ENCODE measurements around the gene SNCG. TPM values are rescaled to one million over a fixed set of nuclear protein-coding genes. Genes with fewer than 3 reads are reported as not detected.
"Not testable (repeated sequence)": the region's sequence is repeated elsewhere in the genome, so short reads cannot be mapped to it uniquely, and the experiment has no call there.

The SNCG gene
- total RNA-seq, 1 donor from 2014 or later, result 0.85 TPM

DNA sequence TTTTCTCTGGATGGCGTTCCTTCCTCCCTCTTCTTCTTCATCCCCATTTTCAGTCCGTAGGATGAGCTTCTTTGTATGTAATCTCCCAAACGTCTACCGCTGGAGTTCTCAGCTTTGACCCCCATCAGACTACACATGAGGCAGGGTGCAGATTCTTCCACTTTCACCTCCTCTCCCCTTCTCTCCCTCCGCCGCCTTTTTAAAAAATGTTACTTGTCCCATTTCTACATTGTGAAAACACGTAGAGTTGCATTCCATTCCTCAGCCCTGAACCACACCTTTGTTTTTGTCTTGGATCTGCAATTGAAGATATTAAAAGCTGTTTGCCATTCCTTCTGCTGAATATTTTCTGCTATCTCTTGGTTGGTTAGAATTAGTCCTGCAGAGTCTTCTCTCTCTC lies 16.1 kb downstream of the SNCG start:
- DNase-seq (ENCODE audit: low read depth), result no peak

DNA sequence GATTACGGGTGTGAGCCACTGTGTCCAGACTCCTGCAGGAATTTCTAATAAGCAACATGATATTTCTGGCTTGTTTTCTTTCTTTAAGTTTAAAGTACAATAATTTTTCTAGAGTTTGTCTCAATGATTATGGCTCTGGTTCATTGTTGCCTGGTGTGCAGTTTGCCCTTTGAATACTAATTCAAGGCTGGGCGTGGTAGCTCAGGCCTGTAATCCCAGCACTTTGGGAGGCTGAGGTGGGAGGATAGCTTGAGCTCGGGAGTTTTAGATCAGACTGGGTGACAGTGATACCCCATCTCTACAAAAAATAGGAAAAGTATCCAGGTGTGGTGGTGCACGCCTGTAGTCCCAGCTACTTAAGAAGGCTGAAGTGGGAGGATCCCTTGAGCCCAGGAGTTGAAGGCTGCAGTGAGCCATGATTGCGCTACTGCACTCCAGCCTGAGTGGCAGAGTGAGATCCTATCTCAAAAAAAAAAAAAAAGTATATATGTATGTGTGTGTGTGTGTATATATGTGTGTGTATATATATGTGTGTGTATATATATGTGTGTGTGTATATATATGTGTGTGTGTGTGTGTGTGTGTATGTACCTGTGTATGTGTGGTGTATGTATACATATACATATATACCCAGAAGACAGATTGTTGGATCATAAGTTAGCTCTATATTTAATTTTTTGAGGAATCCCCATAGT lies 18.1 kb downstream of the SNCG start:
- no peak for DNase-seq (ENCODE audit: low read depth)

GRCh38 chr10:86978457-86978856 lies 20.1 kb downstream of the SNCG start:
- not testable (repeated sequence) for DNase-seq (ENCODE audit: low read depth)

- DNase-seq (ENCODE audit: low read depth), result no peak
These were observed 21.0 kb downstream of the SNCG start for GRCh38 chr10:86979296-86979818.

- no peak for DNase-seq (ENCODE audit: low read depth)
These were observed 21.6 kb downstream of the SNCG start for GRCh38 chr10:86979977-86980448.

DNA sequence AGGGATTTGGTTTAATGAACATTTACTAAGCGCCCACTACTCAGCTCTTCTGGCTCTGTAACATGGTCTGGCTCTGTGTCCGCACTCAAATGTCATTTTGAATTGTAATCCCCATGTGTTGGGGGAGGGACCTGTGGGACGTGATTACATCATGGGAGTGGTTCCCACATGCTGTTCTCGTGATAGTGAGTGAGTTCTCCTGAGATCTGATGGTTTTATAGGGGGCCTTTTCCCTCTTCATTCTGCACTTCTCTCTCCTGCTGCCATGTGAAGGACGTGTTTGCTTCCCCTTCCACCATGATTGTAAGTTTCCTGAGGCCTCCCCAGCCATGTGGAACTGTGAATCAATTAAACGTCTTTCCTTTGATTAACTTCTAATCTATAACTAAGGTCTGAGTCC lies 22.6 kb downstream of the SNCG start:
- not testable (repeated sequence) for DNase-seq (ENCODE audit: low read depth)

DNA sequence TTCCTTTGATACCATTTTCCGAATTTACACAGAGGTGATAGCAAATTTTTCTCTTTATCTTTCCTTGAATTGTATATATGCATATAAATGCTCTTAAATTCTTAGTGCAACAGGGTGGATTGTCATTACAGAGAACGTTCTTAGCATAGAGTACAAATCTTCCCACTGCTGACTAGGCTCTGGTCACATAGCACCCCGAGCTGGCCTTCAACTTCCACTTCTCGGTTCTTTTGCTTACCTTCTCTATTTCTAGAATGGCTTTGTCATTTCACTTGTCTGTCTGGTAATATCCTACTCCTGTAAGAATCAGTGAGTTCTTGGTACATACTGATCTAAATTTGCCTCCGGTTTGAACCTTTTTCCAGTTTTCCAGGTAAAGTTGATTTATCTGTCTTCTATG lies 23.3 kb downstream of the SNCG start:
- DNase-seq (ENCODE audit: low read depth), result no peak

DNA sequence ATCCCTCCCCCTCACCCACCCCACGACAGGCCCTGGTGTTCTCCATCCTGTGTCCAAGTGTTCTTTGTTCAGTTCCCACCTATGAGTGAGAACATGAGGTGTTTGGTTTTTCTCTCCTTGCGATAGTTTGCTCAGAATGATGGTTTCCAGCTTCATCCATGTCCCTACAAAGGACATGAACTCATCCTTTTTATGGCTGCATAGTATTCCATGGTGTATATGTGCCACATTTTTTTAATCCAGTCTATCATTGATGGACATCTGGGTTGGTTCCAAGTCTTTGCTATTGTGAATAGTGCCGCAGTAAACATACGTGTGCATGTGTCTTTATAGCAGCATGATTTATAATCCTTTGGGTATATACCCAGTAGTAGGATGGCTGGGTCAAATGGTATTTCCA lies 26.1 kb downstream of the SNCG start:
- not testable (repeated sequence) for DNase-seq (ENCODE audit: low read depth)

DNA sequence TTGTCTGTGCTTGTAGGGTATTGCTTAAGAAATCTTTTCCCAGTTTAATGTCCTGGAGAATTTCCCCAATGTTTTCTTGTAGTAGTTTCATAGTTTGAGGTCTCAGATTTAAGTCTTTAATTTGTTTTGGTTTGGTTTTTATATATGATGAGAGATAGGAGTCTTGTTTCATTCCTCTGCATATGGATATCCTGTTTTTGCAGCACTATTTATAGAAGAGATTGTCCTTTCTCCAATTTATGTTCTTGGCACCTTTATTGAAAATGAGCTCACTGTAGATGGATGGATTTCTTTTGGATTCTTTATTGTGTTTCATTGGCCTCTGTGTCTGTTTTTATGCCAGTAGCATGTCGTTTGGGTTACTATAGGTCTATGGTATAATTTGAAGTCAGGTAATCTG lies 30.1 kb downstream of the SNCG start:
- DNase-seq (ENCODE audit: low read depth), result no peak

DNA sequence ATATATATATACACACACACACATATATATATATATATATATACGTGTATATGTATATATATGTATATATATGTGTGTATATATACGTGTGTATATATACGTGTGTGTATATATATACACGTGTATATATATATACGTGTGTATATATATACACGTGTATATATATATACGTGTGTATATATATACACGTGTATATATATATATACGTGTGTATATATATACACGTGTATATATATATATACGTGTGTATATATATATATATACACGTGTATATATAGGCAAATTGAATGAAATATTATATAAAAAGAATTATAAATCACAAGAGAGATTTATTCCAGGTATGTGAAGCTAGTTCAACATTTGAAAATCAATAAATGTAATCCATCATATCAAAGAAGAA lies 33.0 kb downstream of the SNCG start:
- DNase-seq (ENCODE audit: low read depth), result not testable (repeated sequence)

DNA sequence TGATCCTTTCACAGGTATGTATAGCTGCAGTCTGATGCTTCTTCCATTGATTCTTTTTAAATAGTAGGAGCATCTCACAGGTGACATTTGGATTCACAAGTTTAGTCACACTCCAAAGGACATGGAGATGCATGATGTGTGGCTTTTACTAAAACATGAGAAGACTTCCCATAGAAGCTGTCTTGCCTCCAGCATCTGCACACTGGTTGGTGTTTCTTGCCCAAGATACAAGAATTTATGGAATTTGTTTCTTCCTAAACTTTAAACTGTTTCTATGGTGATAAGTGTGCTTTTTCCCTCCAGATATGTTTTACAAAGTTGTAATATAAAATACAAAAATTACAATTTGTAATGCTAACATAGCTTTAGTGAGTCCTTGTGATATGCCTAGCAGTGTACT lies 34.1 kb downstream of the SNCG start:
- DNase-seq (ENCODE audit: low read depth), result no peak

GRCh38 chr10:86992929-86993328 lies 34.5 kb downstream of the SNCG start:
- DNase-seq (ENCODE audit: low read depth), result no peak

DNA sequence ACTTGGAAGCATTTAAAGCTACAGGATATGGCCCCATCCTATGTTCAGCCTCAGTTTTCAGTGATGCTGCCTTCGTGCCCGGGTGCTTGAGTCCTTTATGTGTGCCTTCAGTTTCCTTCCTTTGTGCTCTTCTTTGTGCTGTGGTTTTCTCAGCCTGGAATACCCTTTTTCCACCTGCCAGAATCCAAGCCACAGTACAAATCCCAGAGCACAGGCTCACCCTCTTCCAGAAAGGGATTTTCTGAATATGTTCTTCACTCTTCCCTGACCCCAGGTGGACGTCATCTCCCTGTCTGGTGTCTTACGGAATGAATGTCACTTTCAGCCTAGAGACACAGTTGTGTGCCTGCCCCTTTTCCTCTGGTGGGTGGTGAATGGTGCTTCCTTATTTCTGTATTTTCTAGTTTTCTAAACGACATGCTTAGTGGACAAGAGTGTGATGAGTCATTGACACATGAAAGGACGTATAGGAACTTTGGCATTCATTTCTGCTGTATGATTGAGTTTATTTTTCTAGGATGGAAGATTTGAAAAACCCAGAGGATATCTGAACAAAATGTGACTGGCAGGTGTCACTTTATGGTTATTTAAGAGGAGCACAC lies 41.5 kb downstream of the SNCG start:
- DNase-seq (ENCODE audit: low read depth), result not testable (repeated sequence)

DNA sequence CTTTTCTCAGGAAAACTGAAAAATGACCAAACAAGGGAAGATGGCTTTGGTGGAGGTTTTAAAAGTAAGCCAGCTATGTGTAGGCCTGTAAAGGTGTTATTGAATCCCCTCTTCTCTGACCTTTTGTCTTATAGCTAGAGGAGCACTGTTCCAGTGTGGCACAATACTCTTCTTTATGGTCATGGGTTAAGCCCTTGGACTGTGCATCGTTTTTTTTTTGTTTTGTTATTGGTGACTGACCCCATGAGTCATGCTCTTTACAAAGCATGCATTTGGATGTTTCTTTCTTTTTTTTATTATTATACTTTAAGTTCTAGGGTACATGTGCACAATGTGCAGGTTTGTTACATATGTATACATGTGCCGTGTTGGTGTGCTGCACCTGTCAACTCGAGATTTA lies 42.1 kb downstream of the SNCG start:
- DNase-seq (ENCODE audit: low read depth), result peak; percentile 49

DNA sequence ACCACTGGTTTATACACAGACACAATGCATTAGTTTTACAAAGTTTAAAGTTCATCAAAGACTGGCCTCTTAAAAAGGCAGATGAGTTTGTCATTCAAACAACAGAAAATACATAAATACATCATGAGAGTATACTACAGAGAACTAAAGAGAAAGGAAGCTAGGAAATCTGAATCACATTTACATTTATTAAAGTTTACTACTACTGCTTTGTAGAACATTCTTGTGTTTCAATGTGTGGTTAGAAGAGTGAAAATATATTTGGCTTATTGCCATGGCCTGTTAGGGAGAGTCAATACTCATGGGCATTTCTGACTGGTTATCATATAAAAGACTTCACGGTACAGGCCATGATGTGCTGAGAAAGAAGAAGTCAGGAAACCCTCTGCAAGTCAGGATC lies 48.7 kb downstream of the SNCG start:
- peak; percentile 30 for DNase-seq (ENCODE audit: low read depth)

GRCh38 chr10:87007674-87008073 lies 49.3 kb downstream of the SNCG start:
- DNase-seq (ENCODE audit: low read depth), result not testable (repeated sequence)

DNA sequence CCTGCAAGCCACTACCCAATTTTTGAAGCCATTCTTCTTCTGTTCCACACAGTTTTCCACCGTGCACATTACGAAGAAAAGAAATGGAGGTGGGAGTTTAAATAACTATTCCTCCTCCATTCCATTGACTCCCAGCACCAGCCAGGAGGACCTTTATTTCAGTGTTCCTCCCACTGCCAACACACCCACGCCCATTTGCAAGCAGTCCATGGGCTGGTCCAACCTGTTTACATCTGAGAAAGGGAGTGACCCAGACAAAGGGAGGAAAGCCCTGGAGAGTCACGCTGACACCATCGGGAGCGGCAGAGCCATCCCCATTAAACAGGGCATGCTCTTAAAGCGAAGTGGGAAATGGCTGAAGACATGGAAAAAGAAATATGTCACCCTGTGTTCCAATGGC lies 49.9 kb downstream of the SNCG start:
- not testable (repeated sequence) for DNase-seq (ENCODE audit: low read depth)

GRCh38 chr10:87009134-87009696 lies 50.8 kb downstream of the SNCG start:
- DNase-seq (ENCODE audit: low read depth), result not testable (repeated sequence)

Other genes starting within 250 kb of the SNCG start
- 57.0 and 92.9 TPM in 2 replicates for gene BMPR1A, start 202.0 kb upstream of the SNCG start, total RNA-seq
- gene MMRN2, start 984 bp upstream of the SNCG start, total RNA-seq, result 0.55 and 3.6 TPM in 2 replicates
- gene ADIRF, start 9.9 kb downstream of the SNCG start, total RNA-seq, result 49.3 TPM in 1 of 2 replicates, not detected in the other
- not detected in 2 replicates for gene FAM25A, start 61.7 kb downstream of the SNCG start, total RNA-seq
- 243 and 344 TPM in 2 replicates for gene GLUD1, start 136.2 kb downstream of the SNCG start, total RNA-seq
- gene SHLD2, start 136.6 kb downstream of the SNCG start, total RNA-seq, result 38.3 and 50.2 TPM in 2 replicates

All from renal cortical epithelial cell (primary cell).